GM12878 (cell line): ENCODE results near the gene FIBCD1. TPM values are rescaled to one million over a fixed set of nuclear protein-coding genes. Genes with fewer than 3 reads are reported as not detected.

Source experiments
- KLF5 ChIP-seq: fragments of 450-650 bp; IDR thresholded peaks from 2 replicates; pipeline ENCODE4 v1.6.1; 2014; ENCODE audit warnings: mild to moderate bottlenecking; ENCODE audit not compliant: partially characterized antibody
- MTA3 ChIP-seq: IDR thresholded peaks from 2 replicates; pipeline ENCODE4 v1.6.1; 2012; ENCODE audit warnings: low read length, inconsistent platforms, borderline replicate concordance
- SPI1 ChIP-seq: IDR thresholded peaks from 2 replicates; pipeline ENCODE4 v1.6.1; 2011; ENCODE audit warnings: low read depth, mild to moderate bottlenecking, low read length, moderate library complexity, borderline replicate concordance; ENCODE audit not compliant: insufficient read depth
- SUPT20H ChIP-seq: IDR thresholded peaks from 2 replicates; pipeline ENCODE4 v1.6.1; 2011; ENCODE audit warnings: low read depth, mild to moderate bottlenecking, low read length, moderate library complexity, borderline replicate concordance; ENCODE audit not compliant: control insufficient read depth
- WRNIP1 ChIP-seq: IDR thresholded peaks from 2 replicates; pipeline ENCODE4 v1.6.1; 2011; ENCODE audit warnings: low read depth, low read length, improper control_type of control experiment, borderline replicate concordance
- polyA plus RNA-seq, 11 experiments: library from polyadenylated mRNA; depleted of rRNA in 4 of 11; unstranded in 6 of 11; stranded (reverse) in 5 of 11; fragments of >200 nt; fragmentation: Nextera tagmentation in 4 of 11; fragmentation: Illumina TruSeq in 1 of 11; extraction: Ambion mirVana in 4 of 11; extraction: Trizol in 1 of 11; gene quantifications; 1 replicate in 1 of 11; 2 replicates in 10 of 11; pipeline versions ENCODE4 v1.2.1 to v1.2.3, GENCODE V29; 2011 to 2016; ENCODE audit warnings: inconsistent platforms in 2 of 11, missing spikeins in 2 of 11, low read depth in 1 of 11
- total RNA-seq, 4 experiments: library from RNA; depleted of rRNA in 3 of 4; stranded (reverse); fragments of >200 nt in 3 of 4; fragmentation: Illumina TruSeq in 1 of 4; extraction: Trizol in 1 of 4; gene quantifications; 2 replicates each; pipeline versions ENCODE4 v1.2.1 to v1.2.3, GENCODE V29; 2013 to 2021
- TF ChIP-seq, protein P1 (sequence below): IDR thresholded peaks from 2 replicates; pipeline ENCODE4 v1.6.1; 2012; ENCODE audit warnings: low read depth, low read length, improper control_type of control experiment
- TF ChIP-seq, protein P2 (sequence below): fragments of 450-650 bp; IDR thresholded peaks from 2 replicates; pipeline ENCODE4 v1.6.1; 2018; ENCODE audit warnings: borderline replicate concordance, mild to moderate bottlenecking; ENCODE audit not compliant: partially characterized antibody

The FIBCD1 gene
- total and polyA plus RNA-seq, 10 of the 15 experiments (the other 5 are each of a cell fraction or from before 2014, with no cell fraction given), result 0.04 to 0.95 (median 0.25) TPM; not detected in 6

DNA sequence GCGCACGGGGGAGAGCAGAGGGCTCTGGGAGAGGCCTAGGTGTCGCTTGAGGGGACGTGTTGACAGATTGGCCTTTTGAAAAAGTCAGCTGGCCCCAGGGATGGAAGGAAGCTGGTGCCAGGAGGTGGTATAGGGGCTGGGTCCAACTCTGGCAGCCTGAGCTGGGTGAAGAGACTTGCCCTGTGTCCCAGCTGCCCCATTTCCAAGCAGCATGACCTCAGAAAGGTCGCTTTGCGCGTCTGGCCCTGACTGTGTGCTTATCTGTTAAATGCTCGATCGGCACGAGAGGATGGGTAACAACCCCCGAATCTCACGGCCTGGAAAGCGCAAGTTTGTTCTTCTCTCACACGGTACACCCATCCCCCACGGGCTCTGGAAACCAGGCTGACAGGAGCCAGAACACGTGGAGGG is 38.8 kb upstream of the FIBCD1 start (continued):
- TF ChIP-seq, protein P1, sequence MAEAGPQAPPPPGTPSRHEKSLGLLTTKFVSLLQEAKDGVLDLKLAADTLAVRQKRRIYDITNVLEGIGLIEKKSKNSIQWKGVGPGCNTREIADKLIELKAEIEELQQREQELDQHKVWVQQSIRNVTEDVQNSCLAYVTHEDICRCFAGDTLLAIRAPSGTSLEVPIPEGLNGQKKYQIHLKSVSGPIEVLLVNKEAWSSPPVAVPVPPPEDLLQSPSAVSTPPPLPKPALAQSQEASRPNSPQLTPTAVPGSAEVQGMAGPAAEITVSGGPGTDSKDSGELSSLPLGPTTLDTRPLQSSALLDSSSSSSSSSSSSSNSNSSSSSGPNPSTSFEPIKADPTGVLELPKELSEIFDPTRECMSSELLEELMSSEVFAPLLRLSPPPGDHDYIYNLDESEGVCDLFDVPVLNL, result no peak
- no peak for TF ChIP-seq KLF5
- TF ChIP-seq MTA3, result no peak
- TF ChIP-seq, protein P2, sequence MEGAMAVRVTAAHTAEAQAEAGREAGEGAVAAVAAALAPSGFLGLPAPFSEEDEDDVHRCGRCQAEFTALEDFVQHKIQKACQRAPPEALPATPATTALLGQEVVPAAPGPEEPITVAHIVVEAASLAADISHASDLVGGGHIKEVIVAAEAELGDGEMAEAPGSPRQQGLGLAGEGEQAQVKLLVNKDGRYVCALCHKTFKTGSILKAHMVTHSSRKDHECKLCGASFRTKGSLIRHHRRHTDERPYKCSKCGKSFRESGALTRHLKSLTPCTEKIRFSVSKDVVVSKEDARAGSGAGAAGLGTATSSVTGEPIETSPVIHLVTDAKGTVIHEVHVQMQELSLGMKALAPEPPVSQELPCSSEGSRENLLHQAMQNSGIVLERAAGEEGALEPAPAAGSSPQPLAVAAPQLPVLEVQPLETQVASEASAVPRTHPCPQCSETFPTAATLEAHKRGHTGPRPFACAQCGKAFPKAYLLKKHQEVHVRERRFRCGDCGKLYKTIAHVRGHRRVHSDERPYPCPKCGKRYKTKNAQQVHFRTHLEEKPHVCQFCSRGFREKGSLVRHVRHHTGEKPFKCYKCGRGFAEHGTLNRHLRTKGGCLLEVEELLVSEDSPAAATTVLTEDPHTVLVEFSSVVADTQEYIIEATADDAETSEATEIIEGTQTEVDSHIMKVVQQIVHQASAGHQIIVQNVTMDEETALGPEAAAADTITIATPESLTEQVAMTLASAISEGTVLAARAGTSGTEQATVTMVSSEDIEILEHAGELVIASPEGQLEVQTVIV, result no peak
- no peak for TF ChIP-seq WRNIP1
- TF ChIP-seq SUPT20H, result no peak
- TF ChIP-seq SPI1, result no peak
